Caco-2 (cell line): ENCODE measurements around the gene BMP7. TPM values are rescaled to one million over a fixed set of nuclear protein-coding genes. Genes with fewer than 3 reads are reported as not detected.
A peak's percentile ranks its signal among the peaks of the same experiment; 100 is the strongest.

Experiments used
- BruUV-seq: library from RNA; stranded (reverse); fragments of 400-500 nt; replicated peaks from 2 replicates; lab custom pipeline; 2021; lab: Mats Ljungman, UMichigan
- CTCF ChIA-PET: fragments of 300-600 bp; sonication (Branson Sonifier 250); formaldehyde crosslinking; loops from one replicate; lab custom pipeline; 2022; ENCODE audit warnings: antibody characterized with exemption; lab: Charles Lee
- POLR2A ChIA-PET: fragments of 300-600 bp; sonication (Branson Sonifier 250); formaldehyde crosslinking; loops from one replicate; lab custom pipeline; 2022; ENCODE audit warnings: antibody characterized with exemption; lab: Charles Lee
- DNase-seq, 2 experiments: peaks; one replicate each; pipeline versions ENCODE4 v3.0.0 to v3.0.0-alpha.2; 2020 to 2022
- H3K27me3 ChIP-seq: replicated peaks from 2 replicates; pipeline ENCODE4 v1.6.0; 2011; ENCODE audit warnings: low read length; ENCODE audit not compliant: control insufficient read depth, insufficient read depth
- H3K36me3 ChIP-seq: 2 replicates; pipeline ENCODE4 v1.5.1; 2011; ENCODE audit warnings: low read length; ENCODE audit not compliant: control insufficient read depth, insufficient read depth
- H3K4me1 ChIP-seq: fragments of 250-450 bp; sonication (Bioruptor Pico); 2 replicates; pipeline ENCODE4 v1.5.1; 2020; ENCODE audit warnings: mild to moderate bottlenecking
- H3K4me3 ChIP-seq: 2 replicates; pipeline ENCODE4 v1.5.1; 2011; ENCODE audit warnings: low read depth, mild to moderate bottlenecking, control low read depth, low read length
- H3K9me3 ChIP-seq: fragments of 250-450 bp; sonication (Bioruptor Pico); 2 replicates; pipeline ENCODE4 v1.5.1; 2020; ENCODE audit warnings: mild to moderate bottlenecking, moderate library complexity
- H3K27ac Mint-ChIP-seq: one replicate; pipeline ENCODE4 v1.8.0; 2022; ENCODE audit warnings: mixed read lengths; ENCODE audit not compliant: unreplicated experiment
- H3K27me3 Mint-ChIP-seq: one replicate; pipeline ENCODE4 v1.8.0; 2022; ENCODE audit warnings: mixed read lengths; ENCODE audit not compliant: insufficient read depth, unreplicated experiment
- H3K36me3 Mint-ChIP-seq: one replicate; pipeline ENCODE4 v1.8.0; 2022; ENCODE audit warnings: mild to moderate bottlenecking, mixed read lengths; ENCODE audit not compliant: insufficient read depth, unreplicated experiment
- H3K4me1 Mint-ChIP-seq: one replicate; pipeline ENCODE4 v1.8.0; 2022; ENCODE audit warnings: low read depth, mixed read lengths; ENCODE audit not compliant: unreplicated experiment
- H3K4me3 Mint-ChIP-seq: one replicate; pipeline ENCODE4 v1.8.0; 2022; ENCODE audit warnings: mild to moderate bottlenecking, moderate library complexity, mixed read lengths; ENCODE audit not compliant: unreplicated experiment
- H3K9me3 Mint-ChIP-seq: one replicate; pipeline ENCODE4 v1.8.0; 2022; ENCODE audit warnings: mixed read lengths; ENCODE audit not compliant: unreplicated experiment
- intact Hi-C: fragments of 100-400 bp; cut with micrococcal nuclease; formaldehyde crosslinking; loops from one replicate; pipeline ENCODE4 v1.10.0; 2022; ENCODE audit not compliant: unreplicated experiment
- total RNA-seq: library from RNA; stranded (reverse); gene quantifications from 2 replicates; pipeline ENCODE4 v1.2.3, GENCODE V29; 2022
- TF ChIP-seq, protein P1 (sequence below), 2 experiments: fragments of 200-600 bp in 1 of 2; IDR thresholded peaks; 1 replicate in 1 of 2; 2 replicates in 1 of 2; pipeline versions ENCODE4 v1.5.1 to v1.8.0; 2011 to 2022; ENCODE audit warnings: antibody characterized with exemption in 1 of 2, control low read depth in 1 of 2, inconsistent platforms in 1 of 2, low read depth in 1 of 2, low read length in 1 of 2, mild to moderate bottlenecking in 1 of 2, moderate library complexity in 1 of 2; ENCODE audit not compliant: insufficient read depth in 1 of 2, severe bottlenecking in 1 of 2, unreplicated experiment in 1 of 2

BMP7 gene
- total RNA-seq, 1 experiment from 2014 or later: 317 TPM

DNA sequence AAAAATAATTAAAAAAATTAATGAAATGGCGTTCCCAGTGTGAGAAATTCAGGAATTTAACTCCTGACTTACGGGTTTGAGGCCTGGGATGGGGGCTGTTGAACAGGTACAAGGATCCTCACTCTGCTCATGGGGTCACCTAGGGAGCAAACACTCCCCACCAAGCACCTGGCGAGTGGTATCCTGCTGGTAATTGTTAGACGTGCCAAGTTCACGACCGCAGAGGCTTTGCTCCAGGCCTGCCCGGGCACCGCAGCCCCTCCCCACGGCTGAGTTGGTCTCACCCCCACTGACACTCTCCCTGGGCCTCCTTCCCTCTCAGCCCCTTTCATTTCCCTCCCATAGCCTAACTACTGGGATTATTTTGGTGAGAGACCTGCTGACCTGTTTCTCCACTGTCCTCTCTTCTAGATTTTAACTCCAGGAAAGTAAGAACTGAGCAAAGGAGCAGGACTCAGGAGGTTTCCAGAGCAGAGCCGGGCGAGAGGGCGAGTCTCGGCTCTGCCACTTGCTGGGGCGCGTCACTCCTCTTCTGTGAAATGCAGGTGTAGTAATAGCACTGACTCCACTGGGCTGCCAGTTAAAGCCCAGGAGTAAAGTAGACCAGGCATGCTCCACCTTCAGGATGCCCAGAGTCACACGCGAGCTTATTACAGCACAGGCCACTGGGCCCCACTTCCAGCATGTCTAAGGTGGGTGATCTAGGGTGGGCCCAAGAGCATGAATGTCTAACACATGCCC, 22.8 kb downstream of the BMP7 start:
- Histone ChIP-seq H3K36me3 (no peaks in the 10 kb centered on the region), H3K4me1 (peaks cover 26% of the 10 kb centered on the region), H3K27me3 (no peaks in the 10 kb centered on the region), H3K4me3 (no peak overlapping the region), H3K9me3 (peaks cover 16% of the 10 kb centered on the region)
- H3K36me3 Mint-ChIP-seq: peaks cover 92% of the 10 kb centered on the region
- no TSS peak for BruUV-seq
- H3K4me1 Mint-ChIP-seq: peaks cover 27% of the 10 kb centered on the region
- peaks cover 21% of the 10 kb centered on the region for H3K9me3 Mint-ChIP-seq
- POLR2A ChIA-PET: no interaction called here
- TF ChIP-seq, protein P1, sequence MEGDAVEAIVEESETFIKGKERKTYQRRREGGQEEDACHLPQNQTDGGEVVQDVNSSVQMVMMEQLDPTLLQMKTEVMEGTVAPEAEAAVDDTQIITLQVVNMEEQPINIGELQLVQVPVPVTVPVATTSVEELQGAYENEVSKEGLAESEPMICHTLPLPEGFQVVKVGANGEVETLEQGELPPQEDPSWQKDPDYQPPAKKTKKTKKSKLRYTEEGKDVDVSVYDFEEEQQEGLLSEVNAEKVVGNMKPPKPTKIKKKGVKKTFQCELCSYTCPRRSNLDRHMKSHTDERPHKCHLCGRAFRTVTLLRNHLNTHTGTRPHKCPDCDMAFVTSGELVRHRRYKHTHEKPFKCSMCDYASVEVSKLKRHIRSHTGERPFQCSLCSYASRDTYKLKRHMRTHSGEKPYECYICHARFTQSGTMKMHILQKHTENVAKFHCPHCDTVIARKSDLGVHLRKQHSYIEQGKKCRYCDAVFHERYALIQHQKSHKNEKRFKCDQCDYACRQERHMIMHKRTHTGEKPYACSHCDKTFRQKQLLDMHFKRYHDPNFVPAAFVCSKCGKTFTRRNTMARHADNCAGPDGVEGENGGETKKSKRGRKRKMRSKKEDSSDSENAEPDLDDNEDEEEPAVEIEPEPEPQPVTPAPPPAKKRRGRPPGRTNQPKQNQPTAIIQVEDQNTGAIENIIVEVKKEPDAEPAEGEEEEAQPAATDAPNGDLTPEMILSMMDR (IDR thresholded peaks at IDR 0.05; ENCODE audit: insufficient read depth in 1 of 2, low read depth in 1 of 2, low read length in 1 of 2, severe bottlenecking in 1 of 2, unreplicated experiment in 1 of 2): no peak
- no peak for DNase-seq
- H3K27ac Mint-ChIP-seq: peak overlapping the region; percentile 31
- CTCF ChIA-PET: interaction anchor here (0.6 to 3.2 kb wide), 10 partner anchors 21 to 374 kb away, joined by 3 to 48 read pairs (median 5); partner anchors contain the start of gene SPO11
- H3K27me3 Mint-ChIP-seq: no peaks in the 10 kb centered on the region
- H3K4me3 Mint-ChIP-seq: no peak overlapping the region
- intact Hi-C loops: loop anchor here (1.0 kb wide), 1 partner anchor 89 kb away; no protein-coding TSS in a partner anchor

DNA sequence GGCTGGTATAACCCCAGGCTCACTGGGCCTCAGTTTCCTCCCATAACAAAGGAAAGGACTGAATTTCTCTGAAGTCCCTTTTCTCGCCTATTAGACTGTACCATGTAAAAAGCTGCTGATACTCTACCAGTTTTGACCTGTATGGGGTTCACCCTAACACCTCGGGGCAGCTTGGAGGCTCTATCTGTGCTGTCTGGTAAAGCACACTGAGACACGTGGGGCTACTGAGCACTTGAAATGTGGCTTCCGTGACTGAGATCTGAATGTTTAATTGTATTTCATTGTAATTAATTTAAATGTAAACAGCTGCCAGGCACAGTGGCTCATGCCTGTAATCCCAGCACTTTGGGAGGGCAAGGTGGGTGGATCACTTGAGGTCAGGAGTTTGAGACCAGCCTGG, 24.0 kb downstream of the BMP7 start:
- H3K27me3 ChIP-seq: no peaks in the 10 kb centered on the region
- peaks cover 21% of the 10 kb centered on the region for H3K4me1 Mint-ChIP-seq
- peaks cover 16% of the 10 kb centered on the region for H3K4me1 ChIP-seq
- peaks cover 16% of the 10 kb centered on the region for H3K9me3 ChIP-seq
- H3K36me3 Mint-ChIP-seq: peaks cover 92% of the 10 kb centered on the region
- DNase-seq: no peak
- POLR2A ChIA-PET: no interaction called here
- H3K36me3 ChIP-seq: no peaks in the 10 kb centered on the region
- no peak overlapping the region for H3K4me3 ChIP-seq
- no peak overlapping the region for H3K4me3 Mint-ChIP-seq
- intact Hi-C loops: no loop called here
- peaks cover 21% of the 10 kb centered on the region for H3K9me3 Mint-ChIP-seq
- no peaks in the 10 kb centered on the region for H3K27me3 Mint-ChIP-seq
- CTCF ChIA-PET: interaction anchor here (0.9 kb wide), 1 partner anchor 90 kb away, joined by 3 read pairs; no protein-coding TSS in a partner anchor
- BruUV-seq: no TSS peak
- no peak overlapping the region for H3K27ac Mint-ChIP-seq
- TF ChIP-seq, protein P1 (IDR thresholded peaks at IDR 0.05; ENCODE audit: insufficient read depth in 1 of 2, low read depth in 1 of 2, low read length in 1 of 2, severe bottlenecking in 1 of 2, unreplicated experiment in 1 of 2): no peak

DNA sequence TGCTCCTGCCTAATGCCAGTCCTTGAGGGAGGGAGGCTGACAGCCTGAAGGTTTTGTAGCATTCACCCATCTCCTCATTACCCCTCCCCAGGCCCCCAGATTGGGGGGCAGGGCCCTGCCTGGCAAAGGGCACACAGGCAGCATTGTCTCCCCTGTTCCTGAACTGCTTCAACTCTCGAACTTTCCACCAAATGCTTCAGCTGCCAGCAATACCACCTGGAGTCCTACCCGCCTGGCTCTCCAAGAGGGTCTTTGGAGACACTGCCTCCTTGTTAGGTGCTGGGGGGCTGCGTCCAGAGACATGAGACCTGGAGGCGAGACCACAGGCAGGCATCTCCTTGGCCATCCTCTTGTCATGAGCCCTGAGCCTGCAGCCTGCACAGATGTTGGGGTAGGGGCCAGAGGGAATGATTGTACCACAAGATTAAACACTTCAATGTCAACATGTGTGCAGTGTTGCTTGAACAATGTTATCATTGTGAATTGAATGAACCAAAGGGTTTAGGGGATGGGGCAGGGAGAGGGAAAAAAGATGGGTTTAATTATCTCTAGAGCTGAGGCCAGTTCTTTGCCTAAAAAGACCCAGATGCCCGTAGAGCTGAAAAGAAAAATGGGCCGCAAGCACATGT, 25.0 kb downstream of the BMP7 start:
- peaks cover 16% of the 10 kb centered on the region for H3K9me3 ChIP-seq
- BruUV-seq: no TSS peak
- Mint-ChIP-seq H3K27ac (peak overlapping the region; percentile 30), H3K36me3 (peaks cover 92% of the 10 kb centered on the region), H3K9me3 (peaks cover 21% of the 10 kb centered on the region), H3K4me1 (peaks cover 16% of the 10 kb centered on the region), H3K27me3 (no peaks in the 10 kb centered on the region), H3K4me3 (no peak overlapping the region)
- ChIA-PET CTCF (interaction anchor here (0.9 kb wide), 1 partner anchor 91 kb away, joined by 3 read pairs; no protein-coding TSS in a partner anchor), POLR2A (no interaction called here)
- no peak overlapping the region for H3K4me3 ChIP-seq
- H3K27me3 ChIP-seq: no peaks in the 10 kb centered on the region
- intact Hi-C loops: no loop called here
- DNase-seq: no peak
- H3K4me1 ChIP-seq: peaks cover 10% of the 10 kb centered on the region
- TF ChIP-seq, protein P1 (IDR thresholded peaks at IDR 0.05; ENCODE audit: insufficient read depth in 1 of 2, low read depth in 1 of 2, low read length in 1 of 2, severe bottlenecking in 1 of 2, unreplicated experiment in 1 of 2): no peak
- no peaks in the 10 kb centered on the region for H3K36me3 ChIP-seq
